Testis (tissue), 3 donors: ENCODE data around the gene ITPR2. TPM values are rescaled to one million over a fixed set of nuclear protein-coding genes. Genes with fewer than 3 reads are reported as not detected.

ENCODE experiments used
- DNase-seq: peaks from one replicate; pipeline ENCODE4 v3.0.0-alpha.2; 2019
- H3K27ac ChIP-seq, 2 donors: fragments of 200-600 bp; sonication (generic); one replicate each; pipeline ENCODE4 v1.5.1; 2019
- H3K27me3 ChIP-seq: fragments of 200-600 bp; sonication (generic); one replicate; pipeline ENCODE4 v1.5.1; 2019
- H3K36me3 ChIP-seq: fragments of 200-600 bp; sonication (generic); one replicate; pipeline ENCODE4 v1.5.1; 2017; ENCODE audit warnings: low read depth; ENCODE audit errors: missing control alignments
- H3K4me1 ChIP-seq: fragments of 200-600 bp; sonication (generic); one replicate; pipeline ENCODE4 v1.5.1; 2019
- H3K4me3 ChIP-seq, 2 donors: fragments of 200-600 bp; sonication (generic); one replicate each; pipeline ENCODE4 v1.5.1; 2017 to 2019
- H3K9me3 ChIP-seq: fragments of 200-600 bp; sonication (generic); one replicate; pipeline ENCODE4 v1.5.1; 2017
- CTCF ChIP-seq, 3 experiments: fragments of 450-650 bp in 2 of 3; fragments of 200-600 bp in 1 of 3; sonication (generic) in 1 of 3; IDR thresholded peaks; one replicate each; pipeline ENCODE4 v1.5.1; 2016 to 2019; ENCODE audit warnings: antibody characterized with exemption in 3 of 3, mild to moderate bottlenecking in 2 of 3, moderate library complexity in 1 of 3
- POLR2A ChIP-seq: fragments of 450-650 bp; IDR thresholded peaks from one replicate; pipeline ENCODE4 v1.6.1; 2017; ENCODE audit warnings: antibody characterized with exemption, mild to moderate bottlenecking, moderate library complexity
- WGBS, 2 donors: methylation state at CpG; one replicate each; pipeline ENCODE4 v1.1.5; 2018; 5-methylcytosine and 5-hydroxymethylcytosine counted together
- intact Hi-C: fragments of 100-400 bp; cut with DNase I; formaldehyde crosslinking; loops from one replicate; pipeline ENCODE4 v1.15.1; 2023; ENCODE audit warnings: low total_unique reads
- polyA plus RNA-seq: library from polyadenylated mRNA; stranded (reverse); fragments of 350-450 nt; fragmentation: Illumina TruSeq; extraction: RNeasy Lipid Tissue Mini Kit (QIAGEN cat#74804); gene quantifications from one replicate; pipeline ENCODE4 v1.2.3, GENCODE V29; 2014; ENCODE audit warnings: low read depth, low replicate concordance; ENCODE audit not compliant: insufficient read depth
- total RNA-seq, 2 donors: library from RNA; depleted of rRNA; stranded (reverse); fragments of >200 nt; gene quantifications; one replicate each; pipeline ENCODE4 v1.2.3, GENCODE V29; 2016

ITPR2 gene
- total and polyA plus RNA-seq, 3 donors from 2014 or later = 4.9 to 60.6 (median 56.9) TPM

- TF ChIP-seq POLR2A (no peak), CTCF (IDR thresholded peaks at IDR 0.05) (no peak)
- no peaks in the 10 kb centered on the region for H3K36me3 ChIP-seq
- no peaks in the 10 kb centered on the region for H3K4me1 ChIP-seq
- H3K4me3 ChIP-seq = peak overlapping the region; percentile 80 to 98
- no peaks in the 10 kb centered on the region for H3K27me3 ChIP-seq
- 0% methylated on average over 11 to 55 of the region's 55 CpGs for WGBS, 2 donors
- peak; percentile 77 for DNase-seq
- intact Hi-C loops = no loop called here
- H3K27ac ChIP-seq = peak overlapping the region; percentile 91 to 94
- no peaks in the 10 kb centered on the region for H3K9me3 ChIP-seq
Observed at GRCh38 chr12:26831951-26832821, 808 bp downstream of the ITPR2 start.

GRCh38 chr12:26830783-26831551 lies 2.0 kb downstream of the ITPR2 start:
- WGBS, 2 donors = 65 to 74% methylated on average over 13 of the region's 13 CpGs
- intact Hi-C loops = no loop called here
- Histone ChIP-seq H3K27me3 (no peaks in the 10 kb centered on the region), H3K36me3 (no peaks in the 10 kb centered on the region), H3K4me1 (no peaks in the 10 kb centered on the region), H3K9me3 (no peaks in the 10 kb centered on the region), H3K4me3 (no peak overlapping the region), H3K27ac (no peak overlapping the region)
- TF ChIP-seq POLR2A = no peak
- peak; percentile 28 for DNase-seq

GRCh38 chr12:26830363-26830762 lies 2.6 kb downstream of the ITPR2 start:
- TF ChIP-seq POLR2A (no peak), CTCF (IDR thresholded peaks at IDR 0.05) (no peak)
- Histone ChIP-seq H3K9me3 (no peaks in the 10 kb centered on the region), H3K4me3 (no peak overlapping the region), H3K27ac (no peak overlapping the region), H3K27me3 (no peaks in the 10 kb centered on the region), H3K36me3 (no peaks in the 10 kb centered on the region), H3K4me1 (no peaks in the 10 kb centered on the region)
- 43 to 60% methylated on average over 1 of the region's 1 CpG for WGBS, 2 donors
- DNase-seq = no peak
- intact Hi-C loops = no loop called here

- TF ChIP-seq POLR2A (no peak), CTCF (IDR thresholded peaks at IDR 0.05) (no peak)
- WGBS, 2 donors = 69 to 75% methylated on average over 7 of the region's 7 CpGs
- Histone ChIP-seq H3K4me1 (no peaks in the 10 kb centered on the region), H3K9me3 (no peaks in the 10 kb centered on the region), H3K27me3 (no peaks in the 10 kb centered on the region), H3K27ac (no peak overlapping the region), H3K36me3 (no peaks in the 10 kb centered on the region), H3K4me3 (no peak overlapping the region)
- DNase-seq = no peak
- intact Hi-C loops = no loop called here
Observed at GRCh38 chr12:26828280-26829073, 4.5 kb downstream of the ITPR2 start.

GRCh38 chr12:26826437-26826836 lies 6.6 kb downstream of the ITPR2 start:
- Histone ChIP-seq H3K36me3 (no peaks in the 10 kb centered on the region), H3K4me1 (no peaks in the 10 kb centered on the region), H3K27ac (no peak overlapping the region), H3K27me3 (no peaks in the 10 kb centered on the region), H3K4me3 (no peak overlapping the region), H3K9me3 (no peaks in the 10 kb centered on the region)
- 95 to 97% methylated on average over 5 of the region's 5 CpGs for WGBS, 2 donors
- TF ChIP-seq POLR2A (no peak), CTCF (IDR thresholded peaks at IDR 0.05) (no peak)
- no peak for DNase-seq
- intact Hi-C loops = no loop called here
